Ascending aorta (tissue), 2 donors: Measurements from ENCODE around the gene ADAP1. TPM values are rescaled to one million over a fixed set of nuclear protein-coding genes. Genes with fewer than 3 reads are reported as not detected.

Source experiments
- DNase-seq, 2 donors: peaks; one replicate each; pipeline ENCODE4 v3.0.0-alpha.2; 2019; ENCODE audit warnings: low spot score in 2 of 2
- H3K27ac ChIP-seq, 2 donors: fragments of 200-600 bp; sonication (generic); one replicate each; pipeline ENCODE4 v1.5.1; 2016 to 2017; ENCODE audit warnings: mild to moderate bottlenecking in 1 of 2
- H3K27me3 ChIP-seq: fragments of 200-600 bp; sonication (generic); one replicate; pipeline ENCODE4 v1.5.1; 2017
- H3K36me3 ChIP-seq, 2 donors: fragments of 200-600 bp; sonication (generic); one replicate each; pipeline ENCODE4 v1.5.1; 2016
- H3K4me1 ChIP-seq, 2 donors: fragments of 200-600 bp; sonication (generic); one replicate each; pipeline ENCODE4 v1.5.1; 2016 to 2017; ENCODE audit warnings: mild to moderate bottlenecking in 1 of 2
- H3K4me3 ChIP-seq, 2 donors: fragments of 200-600 bp; sonication (generic); one replicate each; pipeline ENCODE4 v1.5.1; 2016 to 2017; ENCODE audit warnings: mild to moderate bottlenecking in 1 of 2
- H3K9me3 ChIP-seq, 2 donors: fragments of 200-600 bp; sonication (generic); one replicate each; pipeline ENCODE4 v1.5.1; 2016
- intact Hi-C: fragments of 100-400 bp; cut with DNase I; formaldehyde crosslinking; loops from one replicate; pipeline ENCODE4 v1.15.1; 2023
- total RNA-seq: library from RNA; depleted of rRNA; stranded (reverse); fragments of >200 nt; gene quantifications from one replicate; pipeline ENCODE4 v1.1.0, GENCODE V29; 2016
- TF ChIP-seq, protein P1 (sequence below), 3 experiments: fragments of 200-600 bp in 2 of 3; fragments of 450-650 bp in 1 of 3; sonication (generic) in 2 of 3; IDR thresholded peaks; one replicate each; pipeline ENCODE4 v1.5.1; 2016 to 2019; ENCODE audit warnings: antibody characterized with exemption in 3 of 3, mild to moderate bottlenecking in 1 of 3, moderate library complexity in 1 of 3

Gene ADAP1
- total RNA-seq, 1 donor from 2014 or later, result 44.5 TPM

DNA sequence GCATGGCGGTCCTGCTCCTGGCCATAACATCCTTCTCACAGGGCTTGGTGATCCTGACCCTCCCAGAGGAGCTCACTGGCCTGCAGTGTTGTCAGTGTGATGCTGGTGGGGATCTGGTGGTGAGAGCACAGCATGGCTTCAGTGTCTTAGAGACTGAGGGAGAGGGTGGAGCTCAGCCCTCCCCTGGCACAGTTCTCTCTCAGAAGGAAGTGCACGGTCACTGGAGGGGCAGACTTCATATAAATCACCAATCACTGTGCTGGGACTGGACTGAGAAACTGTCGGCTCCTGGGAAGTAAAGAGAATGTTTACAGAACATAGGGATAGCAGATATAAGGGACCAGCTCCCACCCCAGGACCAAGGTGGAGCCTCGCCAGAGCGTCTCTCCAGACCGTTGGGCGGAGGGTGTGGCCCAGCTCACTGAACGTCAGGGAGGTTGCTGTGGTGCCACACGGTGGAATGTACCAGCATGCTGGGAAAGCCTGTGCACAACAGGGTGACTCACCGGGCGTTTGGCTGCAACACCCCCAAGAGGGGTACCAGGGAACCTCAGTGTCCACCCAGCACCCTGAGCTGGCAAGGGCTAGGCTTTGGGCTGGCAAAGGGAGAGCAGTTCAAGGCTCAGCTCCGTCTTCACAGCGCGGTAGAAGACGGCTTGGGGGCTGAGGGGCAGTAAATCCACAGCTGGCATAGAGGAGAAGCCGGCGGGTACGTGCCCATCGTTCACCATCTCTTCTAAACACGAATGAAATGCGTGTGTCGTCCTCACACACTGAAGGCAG is 86.9 kb downstream of the ADAP1 start:
- TF ChIP-seq, protein P1, sequence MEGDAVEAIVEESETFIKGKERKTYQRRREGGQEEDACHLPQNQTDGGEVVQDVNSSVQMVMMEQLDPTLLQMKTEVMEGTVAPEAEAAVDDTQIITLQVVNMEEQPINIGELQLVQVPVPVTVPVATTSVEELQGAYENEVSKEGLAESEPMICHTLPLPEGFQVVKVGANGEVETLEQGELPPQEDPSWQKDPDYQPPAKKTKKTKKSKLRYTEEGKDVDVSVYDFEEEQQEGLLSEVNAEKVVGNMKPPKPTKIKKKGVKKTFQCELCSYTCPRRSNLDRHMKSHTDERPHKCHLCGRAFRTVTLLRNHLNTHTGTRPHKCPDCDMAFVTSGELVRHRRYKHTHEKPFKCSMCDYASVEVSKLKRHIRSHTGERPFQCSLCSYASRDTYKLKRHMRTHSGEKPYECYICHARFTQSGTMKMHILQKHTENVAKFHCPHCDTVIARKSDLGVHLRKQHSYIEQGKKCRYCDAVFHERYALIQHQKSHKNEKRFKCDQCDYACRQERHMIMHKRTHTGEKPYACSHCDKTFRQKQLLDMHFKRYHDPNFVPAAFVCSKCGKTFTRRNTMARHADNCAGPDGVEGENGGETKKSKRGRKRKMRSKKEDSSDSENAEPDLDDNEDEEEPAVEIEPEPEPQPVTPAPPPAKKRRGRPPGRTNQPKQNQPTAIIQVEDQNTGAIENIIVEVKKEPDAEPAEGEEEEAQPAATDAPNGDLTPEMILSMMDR (IDR thresholded peaks at IDR 0.05), result peak in 2 of 3 experiments; percentile 18 to 21
- Histone ChIP-seq H3K27ac (peak overlapping the region; percentile 92 to 95), H3K36me3 (peaks cover 52 to 63% of the 10 kb centered on the region in 2 donors), H3K4me3 (peak overlapping the region; percentile 32 to 37), H3K4me1 (peaks cover 9 to 30% of the 10 kb centered on the region in 2 donors), H3K9me3 (no peaks in the 10 kb centered on the region), H3K27me3 (no peaks in the 10 kb centered on the region)
- peak; percentile 63 to 94 for DNase-seq
- intact Hi-C loops, result loop anchor here (1.0 to 5.0 kb wide), 5 partner anchors 9 to 355 kb away; partner anchors contain the start of gene GET4

DNA sequence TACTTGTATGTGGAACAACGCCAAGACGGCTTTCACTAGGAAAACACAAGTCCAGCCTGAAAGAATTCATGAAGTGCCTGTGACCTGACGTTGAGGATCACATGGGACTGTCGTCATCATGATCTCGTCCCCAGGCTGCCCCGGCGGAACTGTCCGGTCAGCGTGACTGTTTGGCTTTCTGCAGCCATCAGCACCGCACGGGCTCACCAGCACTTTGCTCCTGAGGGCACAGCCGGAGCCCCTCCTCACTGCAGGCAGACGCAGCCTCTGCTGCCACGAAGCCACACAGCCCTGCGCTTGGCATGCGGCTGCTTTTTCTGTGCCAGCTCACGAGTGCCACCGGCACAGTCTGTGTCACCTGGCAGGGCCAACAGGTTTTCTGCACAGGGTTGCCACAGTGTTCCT is 87.5 kb downstream of the ADAP1 start:
- H3K4me3 ChIP-seq, result peak overlapping the region; percentile 32 to 37
- peak; percentile 68 to 96 for DNase-seq
- intact Hi-C loops, result loop anchor here (1.0 to 5.0 kb wide), 5 partner anchors 9 to 355 kb away; partner anchors contain the start of gene GET4
- peaks cover 9 to 30% of the 10 kb centered on the region in 2 donors for H3K4me1 ChIP-seq
- H3K27me3 ChIP-seq, result no peaks in the 10 kb centered on the region
- TF ChIP-seq, protein P1 (IDR thresholded peaks at IDR 0.05), result no peak
- peaks cover 52 to 63% of the 10 kb centered on the region in 2 donors for H3K36me3 ChIP-seq
- no peaks in the 10 kb centered on the region for H3K9me3 ChIP-seq
- peak overlapping the region; percentile 92 to 95 for H3K27ac ChIP-seq

DNA sequence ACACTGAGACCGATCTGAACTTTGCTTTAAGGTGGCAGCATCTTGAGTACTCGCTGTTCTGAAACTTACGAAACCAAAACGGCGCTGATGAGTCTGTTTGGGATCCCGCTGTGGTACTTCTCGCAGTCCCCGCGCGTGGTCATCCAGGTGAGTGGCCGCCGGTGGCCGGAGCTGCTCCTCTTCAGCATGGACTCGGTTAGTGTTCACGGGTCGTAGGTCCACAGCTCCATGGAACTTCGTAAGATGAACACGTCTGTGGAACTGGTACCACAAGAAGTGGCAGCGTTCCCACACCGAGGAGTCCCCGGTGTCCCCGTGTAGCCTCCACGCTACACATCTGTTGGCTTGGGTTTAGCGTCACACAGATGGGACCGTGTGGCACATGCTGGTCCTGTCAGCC is 88.6 kb downstream of the ADAP1 start:
- H3K36me3 ChIP-seq, result peaks cover 56 to 65% of the 10 kb centered on the region in 2 donors
- TF ChIP-seq, protein P1 (IDR thresholded peaks at IDR 0.05), result no peak
- H3K4me3 ChIP-seq, result no peak overlapping the region
- no peak for DNase-seq
- intact Hi-C loops, result loop anchor here (2.0 to 5.0 kb wide), 3 partner anchors 53 to 354 kb away; no protein-coding TSS in a partner anchor
- H3K9me3 ChIP-seq, result no peaks in the 10 kb centered on the region
- peaks cover 9 to 30% of the 10 kb centered on the region in 2 donors for H3K4me1 ChIP-seq
- H3K27ac ChIP-seq, result peak overlapping the region; percentile 92 to 95
- no peaks in the 10 kb centered on the region for H3K27me3 ChIP-seq

DNA sequence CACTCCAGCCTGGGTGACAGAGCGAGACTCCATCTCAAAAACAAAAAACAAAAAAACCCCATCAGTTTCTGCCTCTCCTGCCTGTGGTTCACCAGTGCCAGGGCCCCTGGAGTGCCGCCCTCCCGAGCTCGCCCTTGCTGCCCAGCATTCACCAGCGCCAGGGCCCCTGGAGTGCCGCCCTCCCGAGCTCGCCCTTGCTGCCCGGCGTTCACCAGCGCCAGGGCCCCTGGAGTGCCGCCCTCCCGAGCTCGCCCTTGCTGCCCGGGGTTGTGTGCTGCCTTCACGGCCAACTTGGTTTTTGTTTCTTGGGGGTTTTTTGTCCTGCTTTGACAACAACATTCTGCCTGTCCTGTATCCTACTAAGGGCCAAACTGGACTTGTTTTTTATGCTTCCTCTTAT is 91.4 kb downstream of the ADAP1 start:
- H3K36me3 ChIP-seq, result peaks cover 72 to 73% of the 10 kb centered on the region in 2 donors

DNA sequence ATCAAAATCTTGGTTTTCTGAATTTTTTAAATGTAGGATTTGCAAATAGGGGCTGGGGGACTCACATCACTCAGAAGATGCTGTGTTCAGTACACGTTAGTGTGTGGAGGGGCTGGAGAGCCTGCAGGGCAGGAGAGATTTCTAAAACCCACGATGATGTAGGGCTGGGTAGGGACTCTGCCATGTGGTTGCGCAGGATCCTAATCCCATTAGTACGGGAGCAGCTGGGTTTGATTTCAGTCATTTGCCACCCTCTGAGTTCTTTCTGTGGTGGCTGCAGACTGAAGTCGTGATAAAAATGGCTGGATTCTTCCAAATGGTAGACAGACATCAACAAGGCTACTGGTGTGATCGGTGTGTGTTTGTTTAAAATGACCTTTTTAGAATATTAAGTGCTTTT is 92.3 kb downstream of the ADAP1 start:
- peaks cover 79 to 81% of the 10 kb centered on the region in 2 donors for H3K36me3 ChIP-seq
- TF ChIP-seq, protein P1 (IDR thresholded peaks at IDR 0.05), result no peak
- DNase-seq, result no peak
- peaks cover 2 to 11% of the 10 kb centered on the region in 2 donors for H3K4me1 ChIP-seq
- intact Hi-C loops, result no loop called here
- no peak overlapping the region for H3K4me3 ChIP-seq
- H3K27me3 ChIP-seq, result no peaks in the 10 kb centered on the region
- H3K9me3 ChIP-seq, result no peaks in the 10 kb centered on the region
- no peak overlapping the region for H3K27ac ChIP-seq

More for the DNA sequence above, 91.4 kb downstream of the ADAP1 start:
- intact Hi-C loops, result no loop called here
- TF ChIP-seq, protein P1 (IDR thresholded peaks at IDR 0.05), result no peak
- H3K4me3 ChIP-seq, result no peak overlapping the region
- no peaks in the 10 kb centered on the region for H3K27me3 ChIP-seq
- H3K4me1 ChIP-seq, result peaks cover 8 to 21% of the 10 kb centered on the region in 2 donors
- no peak overlapping the region for H3K27ac ChIP-seq
- no peak for DNase-seq
- no peaks in the 10 kb centered on the region for H3K9me3 ChIP-seq
